WTC11 (cell line): ENCODE data around the gene ATP2B3. TPM values are rescaled to one million over a fixed set of nuclear protein-coding genes. Genes with fewer than 3 reads are reported as not detected.

Experiments used
- ATAC-seq: fragments of 200-7000 bp; cut with Tn5 transposase; 2 replicates; pipeline ENCODE4 v1.10.0; 2021; ENCODE audit warnings: mild to moderate bottlenecking, moderate library complexity
- CTCF ChIA-PET: fragments of 300-600 bp; sonication (Branson Sonifier 250); formaldehyde crosslinking; loops from one replicate; lab custom pipeline; 2021; ENCODE audit warnings: antibody characterized with exemption; lab: Charles Lee
- POLR2A ChIA-PET: fragments of 350-600 bp; sonication (Branson Sonifier 250); formaldehyde crosslinking; loops from one replicate; lab custom pipeline; 2021; ENCODE audit warnings: antibody characterized with exemption; lab: Charles Lee
- DNase-seq: peaks from one replicate; pipeline ENCODE4 v3.0.0; 2021; ENCODE audit warnings: low spot score
- H3K27ac Mint-ChIP-seq: 2 replicates; pipeline ENCODE4 v1.8.0; 2021; ENCODE audit warnings: mixed read lengths
- H3K27me3 Mint-ChIP-seq: 2 replicates; pipeline ENCODE4 v1.8.0; 2021; ENCODE audit warnings: low read depth, mild to moderate bottlenecking, moderate library complexity, mixed read lengths
- H3K36me3 Mint-ChIP-seq: 2 replicates; pipeline ENCODE4 v1.8.0; 2021; ENCODE audit warnings: mixed read lengths
- H3K4me1 Mint-ChIP-seq: 2 replicates; pipeline ENCODE4 v1.8.0; 2022; ENCODE audit warnings: mixed read lengths
- H3K4me3 Mint-ChIP-seq: 2 replicates; pipeline ENCODE4 v1.8.0; 2021; ENCODE audit warnings: mild to moderate bottlenecking, moderate library complexity, mixed read lengths
- H3K9me3 Mint-ChIP-seq: 2 replicates; pipeline ENCODE4 v1.8.0; 2021; ENCODE audit warnings: mixed read lengths
- ARID4B ChIP-seq: sonication (generic); formaldehyde crosslinking; IDR thresholded peaks from 2 replicates; pipeline ENCODE4 v1.8.0; 2023; ENCODE audit warnings: missing genetic modification reagents, mild to moderate bottlenecking, borderline replicate concordance
- ATF3 ChIP-seq: sonication (generic); formaldehyde crosslinking; conservative IDR thresholded peaks from 2 replicates; pipeline ENCODE4 v1.8.1; 2022; ENCODE audit warnings: mild to moderate bottlenecking, missing genetic modification reagents
- CDX4 ChIP-seq: fragments of 250-450 bp; sonication (Bioruptor Pico); IDR thresholded peaks from 2 replicates; pipeline ENCODE4 v1.9.0; 2021; ENCODE audit warnings: moderate library complexity, mild to moderate bottlenecking, inconsistent platforms, borderline replicate concordance
- CTCF ChIP-seq: fragments of 200-600 bp; IDR thresholded peaks from 2 replicates; pipeline ENCODE4 v1.8.0; 2022; ENCODE audit warnings: antibody characterized with exemption
- E2F5 ChIP-seq: sonication (generic); formaldehyde crosslinking; IDR thresholded peaks from 2 replicates; pipeline ENCODE4 v1.8.1; 2022; ENCODE audit warnings: mild to moderate bottlenecking, moderate library complexity, missing genetic modification reagents
- EMX1 ChIP-seq: fragments of 250-450 bp; sonication (Bioruptor Pico); IDR thresholded peaks from 2 replicates; pipeline ENCODE4 v1.8.0; 2021; ENCODE audit warnings: mild to moderate bottlenecking
- IRF1 ChIP-seq: sonication (generic); formaldehyde crosslinking; IDR thresholded peaks from 2 replicates; pipeline ENCODE4 v1.8.0; 2023; ENCODE audit warnings: missing genetic modification reagents
- JAZF1 ChIP-seq: fragments of 250-450 bp; sonication (Bioruptor Pico); IDR thresholded peaks from 2 replicates; pipeline ENCODE4 v1.9.0; 2021; ENCODE audit warnings: moderate library complexity, mild to moderate bottlenecking, inconsistent platforms
- KAT7 ChIP-seq: sonication (generic); formaldehyde crosslinking; IDR thresholded peaks from 2 replicates; pipeline ENCODE4 v1.8.1; 2023; ENCODE audit warnings: missing genetic modification reagents, mild to moderate bottlenecking, borderline replicate concordance
- MLX ChIP-seq: sonication (generic); formaldehyde crosslinking; IDR thresholded peaks from 2 replicates; pipeline ENCODE4 v1.8.1; 2023; ENCODE audit warnings: mild to moderate bottlenecking, missing genetic modification reagents, moderate library complexity
- NFATC4 ChIP-seq: fragments of 250-450 bp; sonication (Bioruptor Pico); IDR thresholded peaks from 2 replicates; pipeline ENCODE4 v1.9.0; 2021; ENCODE audit warnings: mild to moderate bottlenecking
- NR1H2 ChIP-seq: sonication (generic); formaldehyde crosslinking; IDR thresholded peaks from 2 replicates; pipeline ENCODE4 v1.9.0; 2021; ENCODE audit warnings: mild to moderate bottlenecking, moderate library complexity, missing genetic modification reagents
- NR3C1 ChIP-seq: sonication (generic); formaldehyde crosslinking; conservative IDR thresholded peaks from 2 replicates; pipeline ENCODE4 v1.8.1; 2023; ENCODE audit warnings: low read depth, mild to moderate bottlenecking, missing genetic modification reagents
- PRDM15 ChIP-seq: sonication (generic); formaldehyde crosslinking; IDR thresholded peaks from 2 replicates; pipeline ENCODE4 v1.8.0; 2022; ENCODE audit warnings: missing genetic modification reagents
- PREB ChIP-seq: sonication (generic); formaldehyde crosslinking; IDR thresholded peaks from 2 replicates; pipeline ENCODE4 v1.8.1; 2022; ENCODE audit warnings: mild to moderate bottlenecking, missing genetic modification reagents, moderate library complexity, borderline replicate concordance
- RELA ChIP-seq: sonication (generic); formaldehyde crosslinking; IDR thresholded peaks from 2 replicates; pipeline ENCODE4 v1.8.1; 2022; ENCODE audit warnings: missing genetic modification reagents, mild to moderate bottlenecking, borderline replicate concordance
- SMAD4 ChIP-seq: sonication (generic); formaldehyde crosslinking; IDR thresholded peaks from 2 replicates; pipeline ENCODE4 v1.8.0; 2022; ENCODE audit warnings: mild to moderate bottlenecking, missing genetic modification reagents
- TP53 ChIP-seq: sonication (generic); formaldehyde crosslinking; IDR thresholded peaks from 2 replicates; pipeline ENCODE4 v1.8.1; 2023; ENCODE audit warnings: mild to moderate bottlenecking, missing genetic modification reagents
- ZMAT4 ChIP-seq: fragments of 250-450 bp; sonication (Bioruptor Pico); IDR thresholded peaks from 2 replicates; pipeline ENCODE4 v1.9.0; 2021; ENCODE audit warnings: mild to moderate bottlenecking
- ZNF232 ChIP-seq: sonication (generic); formaldehyde crosslinking; IDR thresholded peaks from 2 replicates; pipeline ENCODE4 v1.8.0; 2022; ENCODE audit warnings: mild to moderate bottlenecking, missing genetic modification reagents
- ZNF396 ChIP-seq: fragments of 250-450 bp; sonication (Bioruptor Pico); IDR thresholded peaks from 2 replicates; pipeline ENCODE4 v1.8.0; 2021; ENCODE audit warnings: mild to moderate bottlenecking, moderate library complexity, borderline replicate concordance
- total RNA-seq: library from RNA; stranded (reverse); gene quantifications from 3 replicates; pipeline ENCODE4 v1.2.3, GENCODE V29; 2021

Gene ATP2B3
- total RNA-seq, 1 experiment from 2014 or later = 0.28 TPM

GRCh38 chrX:153568451-153569011 lies 51.1 kb downstream of the ATP2B3 start (continued):
- TF ChIP-seq E2F5 (CRISPR knock-in tag) (no peak), ZNF396 (CRISPR knock-in tag) (no peak), ZNF232 (CRISPR knock-in tag) (no peak), ZMAT4 (no peak), RELA (CRISPR knock-in tag) (no peak), CTCF (no peak), EMX1 (CRISPR knock-in tag) (no peak)

GRCh38 chrX:153569475-153569874 lies 52.0 kb downstream of the ATP2B3 start:
- Mint-ChIP-seq H3K9me3 (no peaks in the 10 kb centered on the region), H3K36me3 (no peaks in the 10 kb centered on the region), H3K4me3 (no peak overlapping the region), H3K4me1 (peaks cover 8% of the 10 kb centered on the region), H3K27me3 (no peaks in the 10 kb centered on the region), H3K27ac (no peak overlapping the region)
- ATAC-seq (no peak), DNase-seq (no peak)
- POLR2A ChIA-PET = no interaction called here
- CTCF ChIA-PET = interaction anchor here (1.1 to 6.4 kb wide), 6 partner anchors 9 to 100 kb away, joined by 4 to 48 read pairs (median 10); no protein-coding TSS in a partner anchor
- no peak for TF ChIP-seq NFATC4 (CRISPR knock-in tag)
- no peak for TF ChIP-seq PREB (CRISPR knock-in tag)
- no peak for TF ChIP-seq TP53 (CRISPR knock-in tag)
- TF ChIP-seq IRF1 = no peak
- TF ChIP-seq NR1H2 (CRISPR knock-in tag) = no peak
- TF ChIP-seq NR3C1 (CRISPR knock-in tag) = no peak
- TF ChIP-seq KAT7 (CRISPR knock-in tag) = no peak
- TF ChIP-seq SMAD4 = no peak
- no peak for TF ChIP-seq MLX (CRISPR knock-in tag)
- TF ChIP-seq PRDM15 (CRISPR knock-in tag) = no peak
- no peak for TF ChIP-seq CDX4 (CRISPR knock-in tag)
- no peak for TF ChIP-seq JAZF1 (CRISPR knock-in tag)
- TF ChIP-seq ARID4B (CRISPR knock-in tag) = no peak
- no peak for TF ChIP-seq ATF3 (CRISPR knock-in tag)
